Osteocyte (in vitro differentiated cells): ENCODE results near the gene BOLA2. TPM values are rescaled to one million over a fixed set of nuclear protein-coding genes. Genes with fewer than 3 reads are reported as not detected.
"Not testable (repeated sequence)": the region's sequence is repeated elsewhere in the genome, so short reads cannot be mapped to it uniquely, and the experiment has no call there.

Experiments used
- DNase-seq: peaks from one replicate; pipeline ENCODE4 v3.0.0; 2021; ENCODE audit warnings: mixed read lengths; ENCODE audit not compliant: unreplicated experiment; ENCODE audit errors: extremely low spot score
- H3K27ac Mint-ChIP-seq: one replicate; pipeline ENCODE4 v1.8.0; 2021; ENCODE audit warnings: mild to moderate bottlenecking, mixed read lengths; ENCODE audit not compliant: unreplicated experiment
- H3K27me3 Mint-ChIP-seq: one replicate; pipeline ENCODE4 v1.8.0; 2021; ENCODE audit warnings: mixed read lengths; ENCODE audit not compliant: unreplicated experiment
- H3K36me3 Mint-ChIP-seq: one replicate; pipeline ENCODE4 v1.8.0; 2021; ENCODE audit warnings: mixed read lengths; ENCODE audit not compliant: unreplicated experiment
- H3K4me1 Mint-ChIP-seq: one replicate; pipeline ENCODE4 v1.8.0; 2021; ENCODE audit warnings: mixed read lengths; ENCODE audit not compliant: unreplicated experiment
- H3K4me3 Mint-ChIP-seq: one replicate; pipeline ENCODE4 v1.8.0; 2021; ENCODE audit warnings: mild to moderate bottlenecking, moderate library complexity, mixed read lengths; ENCODE audit not compliant: unreplicated experiment
- H3K9me3 Mint-ChIP-seq: one replicate; pipeline ENCODE4 v1.8.0; 2021; ENCODE audit warnings: mixed read lengths; ENCODE audit not compliant: unreplicated experiment
- total RNA-seq: library from RNA; stranded (reverse); gene quantifications from 2 replicates; pipeline ENCODE4 v1.2.1, GENCODE V29; 2021

The BOLA2 gene
- total RNA-seq, 1 donor from 2014 or later: 3.9 TPM

DNA sequence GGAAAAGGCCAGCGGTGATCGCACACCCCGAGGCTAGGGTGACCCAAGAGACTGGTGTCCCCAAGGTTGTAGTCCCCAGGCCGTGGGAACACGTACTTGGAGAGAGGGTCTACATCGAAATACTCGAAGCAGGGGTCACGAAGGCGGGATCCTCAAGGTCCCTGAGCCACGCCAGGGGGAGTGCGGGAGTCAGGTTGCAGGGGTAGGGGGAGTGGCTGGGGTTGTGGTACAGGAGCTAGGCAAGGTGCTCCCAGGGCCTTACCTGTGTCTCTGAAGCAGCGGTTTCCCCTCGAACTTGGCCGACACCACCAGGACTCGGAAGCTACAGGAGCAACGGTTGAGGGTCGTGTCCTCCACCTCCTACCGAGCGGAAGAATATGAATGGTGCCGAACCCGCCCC is 397 bp downstream of the BOLA2 start:
- not testable (repeated sequence) for H3K27ac Mint-ChIP-seq, DNase-seq, H3K27me3 Mint-ChIP-seq, H3K4me1 Mint-ChIP-seq, H3K4me3 Mint-ChIP-seq, H3K36me3 Mint-ChIP-seq, H3K9me3 Mint-ChIP-seq

GRCh38 chr16:29425390-29425789 is 28.8 kb downstream of the BOLA2 start:
- not testable (repeated sequence) for H3K4me3 Mint-ChIP-seq, H3K27ac Mint-ChIP-seq, DNase-seq, H3K36me3 Mint-ChIP-seq, H3K27me3 Mint-ChIP-seq, H3K4me1 Mint-ChIP-seq, H3K9me3 Mint-ChIP-seq

DNA sequence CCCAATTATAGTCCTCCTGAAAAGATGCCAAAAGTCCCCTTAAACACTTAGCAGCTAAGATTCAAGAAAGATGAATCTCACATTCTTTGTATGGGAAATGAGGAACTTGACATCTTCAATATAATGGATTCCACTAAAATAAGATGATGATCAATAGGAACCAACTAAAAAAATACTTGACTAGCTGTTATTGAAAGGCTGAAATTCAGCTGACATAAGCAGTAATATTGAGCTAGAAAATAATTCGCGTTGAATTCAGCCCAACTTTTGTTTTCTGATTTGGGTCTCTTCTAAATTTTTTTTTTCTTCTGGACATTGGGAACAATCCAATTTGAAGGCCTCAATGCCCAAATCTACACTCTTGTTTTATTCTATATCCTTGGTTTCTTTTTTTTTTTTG is 30.6 kb downstream of the BOLA2 start:
- DNase-seq, H3K36me3 Mint-ChIP-seq, H3K27ac Mint-ChIP-seq, H3K27me3 Mint-ChIP-seq, H3K4me1 Mint-ChIP-seq, H3K4me3 Mint-ChIP-seq, H3K9me3 Mint-ChIP-seq: not testable (repeated sequence)

GRCh38 chr16:29405249-29405648 is 48.9 kb downstream of the BOLA2 start:
- not testable (repeated sequence) for H3K27ac Mint-ChIP-seq, H3K9me3 Mint-ChIP-seq, H3K36me3 Mint-ChIP-seq, H3K27me3 Mint-ChIP-seq, H3K4me1 Mint-ChIP-seq, DNase-seq, H3K4me3 Mint-ChIP-seq

Other genes starting within 250 kb of the BOLA2 start
- gene NPIPB11, start 47.6 kb downstream of the BOLA2 start, total RNA-seq: 0.67 and 1.3 TPM in 2 replicates
- gene SLX1B, start 182 bp upstream of the BOLA2 start, total RNA-seq: 16.1 and 28.5 TPM in 2 replicates
- 0.78 and 0.86 TPM in 2 replicates for gene SULT1A4, start 5.6 kb upstream of the BOLA2 start, total RNA-seq
- 55.1 and 70.4 TPM in 2 replicates for gene NPIPB12, start 52.1 kb upstream of the BOLA2 start, total RNA-seq
- gene SPN, start 208.9 kb upstream of the BOLA2 start, total RNA-seq: not detected in 2 replicates
- 23.5 and 30.1 TPM in 2 replicates for gene QPRT, start 224.8 kb upstream of the BOLA2 start, total RNA-seq